Activated naive CD8-positive, alpha-beta T cell (primary cell): ENCODE measurements around the gene HLF.

Experiments
- H3K27ac Mint-ChIP-seq: one replicate; pipeline ENCODE4 v1.8.0; 2021; ENCODE audit warnings: mixed read lengths
- H3K27me3 Mint-ChIP-seq: one replicate; pipeline ENCODE4 v1.8.0; 2021; ENCODE audit warnings: mixed read lengths
- H3K36me3 Mint-ChIP-seq: one replicate; pipeline ENCODE4 v1.8.0; 2021; ENCODE audit warnings: mixed read lengths
- H3K4me1 Mint-ChIP-seq: one replicate; pipeline ENCODE4 v1.8.0; 2021; ENCODE audit warnings: low read depth, mixed read lengths
- H3K4me3 Mint-ChIP-seq: one replicate; pipeline ENCODE4 v1.8.0; 2021; ENCODE audit warnings: mild to moderate bottlenecking, mixed read lengths
- H3K9me3 Mint-ChIP-seq: one replicate; pipeline ENCODE4 v1.8.0; 2021; ENCODE audit warnings: low read depth, mixed read lengths

The HLF gene

DNA sequence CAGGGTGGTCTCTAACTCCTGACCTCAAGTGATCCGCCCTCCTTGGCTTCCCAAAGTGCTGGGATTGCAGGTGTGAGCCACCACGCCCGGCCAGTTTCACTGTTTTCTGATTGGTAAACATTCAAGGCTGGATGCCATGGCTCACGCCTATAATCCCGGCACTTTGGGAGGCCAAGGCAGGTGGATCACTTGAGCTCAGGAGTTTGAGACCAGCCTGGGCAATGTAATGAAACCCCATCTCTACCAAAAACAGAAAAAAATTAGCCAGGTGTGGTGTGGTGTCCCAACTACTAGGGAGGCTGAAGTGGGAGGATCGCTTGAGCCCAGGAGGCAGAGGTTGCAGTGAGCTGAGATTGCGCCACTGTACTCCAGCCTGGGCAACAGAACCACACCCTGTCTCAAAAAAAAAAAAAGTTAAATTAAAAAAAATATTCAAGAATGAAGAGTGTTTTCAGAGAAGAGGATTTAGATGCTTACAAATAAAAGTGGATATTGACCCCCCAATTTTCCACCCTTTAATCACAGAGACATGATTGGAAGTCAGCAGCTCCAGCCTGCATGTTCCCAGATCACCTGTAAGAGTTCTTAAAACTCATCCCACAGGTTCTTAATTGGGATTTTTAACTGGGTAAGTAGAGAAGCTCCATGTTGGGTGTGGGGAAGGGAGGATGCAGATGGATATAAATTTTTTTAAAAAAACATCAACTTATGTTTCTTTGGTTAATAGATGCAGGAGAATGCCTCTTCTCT is 23.8 kb downstream of the HLF start:
- Mint-ChIP-seq H3K9me3 (no peaks in the 10 kb centered on the region), H3K4me1 (peaks cover 4% of the 10 kb centered on the region), H3K27me3 (no peaks in the 10 kb centered on the region), H3K4me3 (no peak overlapping the region), H3K36me3 (no peaks in the 10 kb centered on the region), H3K27ac (no peak overlapping the region)

DNA sequence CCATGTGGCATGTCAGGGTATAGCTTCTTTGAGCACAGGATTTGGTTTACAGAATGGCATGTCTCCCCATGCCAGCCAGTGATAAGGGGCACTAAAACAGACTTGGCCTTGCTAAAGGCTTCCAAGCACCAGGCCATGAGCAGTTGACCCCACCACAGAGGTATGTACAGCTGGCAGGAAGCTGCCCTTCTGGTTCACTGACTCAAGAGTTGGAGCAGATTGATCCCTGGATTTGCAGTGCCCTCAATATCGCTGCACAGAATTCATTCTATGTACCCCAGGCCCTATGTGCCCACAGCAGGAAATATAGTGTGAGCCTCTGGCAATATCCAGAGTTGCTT is 24.3 kb downstream of the HLF start:
- Mint-ChIP-seq H3K9me3 (no peaks in the 10 kb centered on the region), H3K27me3 (peaks cover 2% of the 10 kb centered on the region), H3K27ac (no peak overlapping the region), H3K36me3 (no peaks in the 10 kb centered on the region), H3K4me3 (no peak overlapping the region), H3K4me1 (peaks cover 3% of the 10 kb centered on the region)

DNA sequence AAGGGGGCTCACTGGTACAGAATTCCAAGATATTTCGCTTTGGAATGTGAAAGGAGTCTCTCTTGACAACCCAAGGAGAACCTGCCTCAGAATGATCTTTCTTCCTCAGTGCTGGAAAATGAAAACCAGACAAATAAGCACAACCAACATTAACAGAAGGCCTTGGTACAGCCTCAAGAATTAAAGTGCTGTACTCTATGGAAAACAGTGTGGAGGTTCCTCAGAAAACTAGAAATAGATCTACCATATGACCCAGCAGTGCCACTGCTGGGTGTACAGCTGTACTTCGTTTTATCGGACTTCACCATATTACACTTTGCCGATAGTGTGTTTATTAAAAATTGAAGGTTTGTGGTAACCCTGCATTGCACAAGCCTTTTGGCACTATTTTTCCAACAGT is 25.2 kb downstream of the HLF start:
- H3K9me3 Mint-ChIP-seq = no peaks in the 10 kb centered on the region
- no peak overlapping the region for H3K4me3 Mint-ChIP-seq
- H3K4me1 Mint-ChIP-seq = no peaks in the 10 kb centered on the region
- no peak overlapping the region for H3K27ac Mint-ChIP-seq
- no peaks in the 10 kb centered on the region for H3K36me3 Mint-ChIP-seq
- peaks cover 3% of the 10 kb centered on the region for H3K27me3 Mint-ChIP-seq

DNA sequence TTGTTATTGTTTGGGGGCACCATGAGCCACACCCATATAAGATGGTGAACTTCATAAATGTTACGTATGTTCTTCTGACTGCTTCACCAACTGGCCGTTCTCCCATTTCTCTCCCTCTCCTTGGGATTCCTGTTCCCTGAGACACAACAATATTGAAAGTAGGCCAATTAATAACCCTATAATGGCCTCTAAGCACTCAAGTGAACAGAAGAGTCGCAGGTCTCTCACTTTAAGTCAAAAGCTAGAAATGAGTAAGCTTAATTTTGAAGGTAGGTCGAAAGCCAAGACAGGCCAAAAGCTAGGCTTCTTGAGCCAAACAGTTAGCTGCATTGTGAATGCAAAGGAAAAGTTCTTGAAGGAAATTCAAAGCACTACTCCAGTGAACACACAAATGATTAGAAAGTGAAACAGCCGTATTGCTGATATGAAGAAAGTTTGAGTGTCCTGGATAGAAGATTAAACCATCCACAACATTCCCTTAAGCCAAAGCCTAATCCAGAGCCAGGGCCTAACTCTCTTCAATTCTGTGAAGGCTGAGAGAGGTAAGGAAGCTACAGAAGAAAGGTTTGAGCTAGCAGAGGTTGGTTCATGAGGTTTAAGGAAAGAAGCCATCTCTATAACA is 25.8 kb downstream of the HLF start:
- no peaks in the 10 kb centered on the region for H3K9me3 Mint-ChIP-seq
- H3K4me3 Mint-ChIP-seq = no peak overlapping the region
- H3K4me1 Mint-ChIP-seq = no peaks in the 10 kb centered on the region
- no peak overlapping the region for H3K27ac Mint-ChIP-seq
- H3K27me3 Mint-ChIP-seq = peaks cover 4% of the 10 kb centered on the region
- H3K36me3 Mint-ChIP-seq = no peaks in the 10 kb centered on the region

DNA sequence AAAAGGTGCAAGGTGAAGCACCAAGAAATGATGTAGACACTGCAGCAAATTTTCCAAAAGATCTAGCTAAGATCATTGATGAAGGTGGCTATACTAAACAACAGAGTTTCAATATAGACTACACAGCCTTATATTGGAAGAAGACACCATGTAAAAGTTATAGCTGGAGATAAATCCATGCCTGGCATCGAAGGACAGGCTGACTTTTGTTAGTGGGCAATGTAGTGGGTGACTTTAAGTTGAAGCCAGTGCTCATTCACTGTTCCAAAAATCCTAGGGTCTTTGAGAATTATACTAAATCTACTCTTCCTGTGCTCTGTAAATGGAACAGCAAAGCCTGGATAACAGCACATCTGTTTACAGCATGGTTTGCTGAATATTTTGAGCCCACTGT is 26.4 kb downstream of the HLF start:
- Mint-ChIP-seq H3K4me3 (no peak overlapping the region), H3K9me3 (no peaks in the 10 kb centered on the region), H3K27me3 (peaks cover 4% of the 10 kb centered on the region), H3K36me3 (no peaks in the 10 kb centered on the region), H3K27ac (no peak overlapping the region), H3K4me1 (no peaks in the 10 kb centered on the region)

DNA sequence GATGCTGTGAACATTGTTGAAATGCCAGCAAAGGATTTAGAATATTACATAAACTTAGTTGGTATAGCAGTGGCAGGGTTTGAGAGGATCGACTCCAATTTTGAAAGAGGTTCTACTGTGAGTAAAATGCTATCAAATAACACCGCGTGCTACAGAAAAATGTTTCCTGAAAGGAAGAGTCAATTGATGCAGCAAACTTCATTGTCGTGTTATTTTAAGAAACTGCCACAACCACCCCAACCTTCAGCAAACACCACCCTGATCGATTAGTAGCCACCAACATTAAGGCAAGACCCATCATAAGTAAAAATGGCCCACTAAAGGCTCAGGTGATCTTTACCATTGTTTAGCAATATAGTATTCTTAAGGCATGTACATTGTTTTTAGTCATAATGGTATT is 27.3 kb downstream of the HLF start:
- no peak overlapping the region for H3K27ac Mint-ChIP-seq
- H3K36me3 Mint-ChIP-seq = no peaks in the 10 kb centered on the region
- peaks cover 4% of the 10 kb centered on the region for H3K27me3 Mint-ChIP-seq
- no peak overlapping the region for H3K4me3 Mint-ChIP-seq
- no peaks in the 10 kb centered on the region for H3K4me1 Mint-ChIP-seq
- H3K9me3 Mint-ChIP-seq = no peaks in the 10 kb centered on the region

DNA sequence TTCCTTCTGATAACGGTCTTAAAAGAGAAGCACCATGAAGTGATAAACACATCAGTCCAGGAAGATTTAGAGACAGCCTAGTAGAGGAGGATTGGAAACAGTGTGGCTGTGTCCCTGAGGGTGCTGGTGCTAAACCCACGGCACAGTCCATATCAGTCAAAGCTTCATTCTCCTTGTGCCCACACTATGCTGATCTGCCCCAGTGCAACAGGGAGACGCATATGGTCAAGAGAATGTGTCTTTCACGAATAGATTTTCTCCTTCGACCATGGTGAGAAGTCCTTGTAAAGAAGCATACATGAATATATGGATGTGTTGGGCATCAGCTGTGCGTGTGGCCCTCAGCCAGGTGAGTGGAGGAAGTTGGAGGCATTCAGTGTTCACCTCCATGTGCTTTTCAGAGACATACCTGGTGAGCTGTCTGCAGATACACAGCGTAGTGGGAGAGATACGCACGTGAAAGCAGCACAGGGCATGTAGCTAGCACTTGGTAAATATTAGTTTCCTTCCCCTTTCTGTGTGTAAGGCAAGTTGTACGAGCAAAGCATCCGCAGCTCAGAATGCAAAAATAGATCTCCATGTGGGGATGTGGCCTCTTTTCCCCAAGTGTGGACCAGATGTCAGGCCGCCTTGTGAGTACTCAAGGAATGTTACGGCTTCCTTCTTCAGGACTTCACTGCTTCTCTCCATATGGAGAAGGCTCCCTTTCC is 29.4 kb downstream of the HLF start:
- Mint-ChIP-seq H3K4me1 (no peaks in the 10 kb centered on the region), H3K27me3 (peaks cover 4% of the 10 kb centered on the region), H3K4me3 (no peak overlapping the region), H3K36me3 (no peaks in the 10 kb centered on the region), H3K9me3 (no peaks in the 10 kb centered on the region), H3K27ac (no peak overlapping the region)

DNA sequence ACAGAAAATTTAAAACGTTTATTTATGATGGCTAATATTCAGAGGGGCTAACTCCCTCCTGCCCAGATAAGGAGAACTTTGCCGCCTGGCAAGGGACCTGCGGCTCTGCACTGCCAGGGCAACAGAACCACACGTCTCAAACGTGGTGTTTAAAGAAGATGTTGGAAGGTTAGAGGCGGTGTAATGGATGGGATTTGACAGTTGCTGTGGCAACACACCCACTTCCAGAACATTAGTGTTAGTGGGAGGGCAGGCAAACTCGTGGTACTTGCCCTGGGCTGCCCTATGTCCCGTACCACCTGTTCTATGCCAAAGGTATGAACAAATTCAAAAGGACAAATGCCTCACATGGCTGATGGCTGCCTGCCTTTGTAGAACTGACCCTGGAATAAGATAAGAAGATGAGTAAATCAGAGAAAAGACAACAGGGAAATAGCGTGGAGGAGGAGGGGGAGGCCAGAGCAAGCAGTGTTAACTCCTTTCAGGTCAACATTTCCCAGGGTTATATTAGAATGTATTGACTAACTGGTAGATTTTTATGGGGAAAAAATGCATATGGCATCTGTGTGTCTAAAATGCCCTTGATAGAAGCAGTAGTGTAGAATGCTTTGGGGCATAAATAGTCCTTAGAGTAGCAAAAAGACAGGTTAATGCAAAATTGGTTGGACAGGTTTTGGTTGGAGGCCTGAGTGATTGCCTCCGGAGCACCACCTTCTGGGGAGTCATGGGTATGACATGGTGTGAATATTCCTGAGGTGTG is 30.8 kb downstream of the HLF start:
- Mint-ChIP-seq H3K4me3 (no peak overlapping the region), H3K27me3 (peaks cover 4% of the 10 kb centered on the region), H3K36me3 (no peaks in the 10 kb centered on the region), H3K4me1 (no peaks in the 10 kb centered on the region), H3K9me3 (no peaks in the 10 kb centered on the region), H3K27ac (no peak overlapping the region)

DNA sequence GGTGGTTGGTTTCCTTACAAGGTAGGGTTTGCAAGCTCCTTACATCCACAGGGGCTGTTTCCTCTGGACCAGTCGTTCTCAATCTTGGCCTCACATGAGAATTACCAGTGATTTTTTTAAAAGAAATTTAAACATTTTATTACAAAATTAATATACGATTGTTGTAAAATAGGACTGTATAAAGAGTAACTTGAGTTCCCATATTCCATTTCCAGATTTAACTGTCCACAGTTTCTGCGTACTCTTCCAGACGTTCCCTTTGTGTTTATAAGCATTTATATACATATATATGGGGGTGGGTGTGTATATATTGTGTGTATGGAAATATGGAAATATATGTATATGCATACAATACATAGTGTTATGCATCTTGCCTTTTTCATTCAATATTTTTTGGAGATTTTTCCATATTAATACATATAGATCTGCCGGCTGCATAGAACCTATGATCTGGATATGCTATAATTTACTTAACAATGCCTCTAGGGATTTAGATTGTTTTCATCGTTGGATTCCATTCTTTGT is 31.5 kb downstream of the HLF start:
- H3K27me3 Mint-ChIP-seq = peaks cover 4% of the 10 kb centered on the region
- H3K9me3 Mint-ChIP-seq = no peaks in the 10 kb centered on the region
- H3K36me3 Mint-ChIP-seq = no peaks in the 10 kb centered on the region
- H3K27ac Mint-ChIP-seq = no peak overlapping the region
- H3K4me3 Mint-ChIP-seq = no peak overlapping the region
- H3K4me1 Mint-ChIP-seq = no peaks in the 10 kb centered on the region

DNA sequence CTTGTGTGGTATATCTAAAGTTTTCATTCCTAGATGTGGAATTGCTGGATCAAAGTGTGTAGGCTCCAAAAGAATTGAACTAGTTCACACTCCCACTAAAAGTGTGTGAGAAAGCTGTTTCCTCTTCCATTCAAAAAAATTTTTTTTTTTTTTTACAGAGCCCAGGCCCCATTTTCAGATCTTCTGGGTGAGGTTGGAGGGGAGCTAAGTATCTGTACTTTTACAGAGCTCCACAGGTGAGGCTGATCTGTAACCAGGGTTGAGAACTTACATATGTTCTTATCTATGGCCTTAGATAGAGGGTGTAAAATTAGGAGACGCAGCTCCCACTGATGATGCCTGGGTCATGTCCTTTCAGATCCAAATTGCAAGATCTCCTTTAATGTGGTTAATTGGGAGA is 31.9 kb downstream of the HLF start:
- Mint-ChIP-seq H3K27me3 (peaks cover 4% of the 10 kb centered on the region), H3K4me1 (no peaks in the 10 kb centered on the region), H3K36me3 (no peaks in the 10 kb centered on the region), H3K9me3 (no peaks in the 10 kb centered on the region), H3K27ac (no peak overlapping the region), H3K4me3 (no peak overlapping the region)

DNA sequence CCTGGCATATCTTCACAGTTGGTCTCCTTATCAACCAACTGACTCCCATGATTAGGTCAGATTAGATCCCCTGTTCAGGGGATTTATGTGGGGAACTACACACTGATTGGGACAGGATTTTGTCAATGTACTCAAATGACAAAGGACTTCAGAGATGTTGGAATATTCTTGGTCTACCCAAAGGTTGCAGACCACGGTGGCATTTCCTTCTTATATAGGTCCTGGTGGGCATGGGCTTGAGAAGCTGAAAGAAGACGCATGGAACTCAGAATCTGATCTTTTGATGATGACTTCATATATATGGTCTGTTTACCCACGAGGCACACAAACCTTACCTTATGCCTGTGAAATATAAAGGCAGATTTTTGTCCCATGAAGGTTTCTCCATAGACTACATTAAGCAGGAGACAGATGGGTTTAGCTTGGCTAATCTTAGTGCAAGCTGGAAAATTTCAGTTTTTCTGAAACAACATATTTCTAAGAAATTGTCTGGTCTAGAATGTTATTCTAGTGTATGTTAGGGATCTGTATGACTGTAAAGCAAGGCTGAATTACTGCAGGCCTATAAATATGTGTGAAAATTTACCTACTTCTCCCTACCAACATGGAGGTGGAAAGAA is 33.5 kb downstream of the HLF start:
- Mint-ChIP-seq H3K4me1 (no peaks in the 10 kb centered on the region), H3K4me3 (no peak overlapping the region), H3K27ac (no peak overlapping the region), H3K9me3 (no peaks in the 10 kb centered on the region), H3K27me3 (peaks cover 4% of the 10 kb centered on the region), H3K36me3 (no peaks in the 10 kb centered on the region)

DNA sequence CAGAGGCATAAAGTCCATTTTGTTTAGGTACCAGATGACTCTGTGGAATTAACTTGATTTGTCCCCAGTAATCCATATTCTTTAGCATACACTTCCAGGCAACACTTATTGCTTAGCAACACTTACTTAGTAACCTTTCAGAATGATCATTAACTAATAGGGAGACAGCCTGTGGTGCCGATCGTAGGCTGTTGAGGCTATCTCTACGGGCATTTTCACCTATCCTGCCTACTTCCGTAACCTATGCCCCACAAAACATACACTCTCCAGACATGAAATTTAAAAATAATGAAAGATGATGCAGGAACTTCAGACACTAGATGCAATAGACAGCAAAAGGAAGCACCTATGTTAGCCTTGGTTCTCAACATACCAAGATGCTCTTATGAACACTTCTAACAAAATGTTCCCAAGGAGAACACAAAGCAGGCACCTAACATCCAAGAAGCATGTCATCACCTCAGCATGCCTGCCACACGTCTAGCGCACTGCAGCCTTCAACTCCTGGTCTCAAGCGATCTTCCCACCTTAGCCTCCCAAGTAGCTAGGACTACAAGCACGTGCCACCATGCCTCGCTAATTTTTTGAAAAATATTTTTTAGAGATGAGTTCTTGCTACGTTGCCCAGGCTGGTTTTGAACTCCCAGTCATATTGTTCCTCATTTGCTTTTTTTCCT is 34.5 kb downstream of the HLF start:
- Mint-ChIP-seq H3K4me3 (no peak overlapping the region), H3K4me1 (no peaks in the 10 kb centered on the region), H3K9me3 (no peaks in the 10 kb centered on the region), H3K27me3 (peaks cover 2% of the 10 kb centered on the region), H3K27ac (no peak overlapping the region), H3K36me3 (no peaks in the 10 kb centered on the region)

DNA sequence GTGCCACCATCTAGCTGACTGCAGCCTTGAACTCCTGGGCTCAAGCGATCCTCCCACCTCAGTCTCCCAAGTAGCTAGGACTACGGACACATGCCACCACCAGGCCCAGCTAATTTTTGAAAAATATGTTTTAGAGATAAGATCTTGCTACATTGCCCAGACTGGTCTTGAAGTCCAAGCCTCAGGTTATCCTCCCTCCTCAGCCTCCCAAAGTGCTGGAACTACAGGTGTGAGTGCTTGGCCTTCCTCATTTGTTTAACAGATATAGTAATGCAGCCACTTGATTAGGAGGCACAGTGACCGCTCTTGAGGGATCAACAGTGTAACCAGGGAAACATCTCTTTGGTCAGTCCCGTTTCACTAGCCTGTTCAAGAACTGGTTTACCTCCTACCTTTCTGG is 35.1 kb downstream of the HLF start:
- no peak overlapping the region for H3K27ac Mint-ChIP-seq
- H3K4me3 Mint-ChIP-seq = no peak overlapping the region
- no peaks in the 10 kb centered on the region for H3K4me1 Mint-ChIP-seq
- H3K27me3 Mint-ChIP-seq = peaks cover 1% of the 10 kb centered on the region
- H3K36me3 Mint-ChIP-seq = no peaks in the 10 kb centered on the region
- H3K9me3 Mint-ChIP-seq = no peaks in the 10 kb centered on the region
